ENCODE data around the gene DNASE1L1.

GRCh38 chrX:154356596-154356995 is 52.5 kb downstream of the DNASE1L1 start:
- TF ChIP-seq POLR2A (IDR thresholded peaks at IDR 0.05) (no peak), CTCF (IDR thresholded peaks at IDR 0.05) (no peak)
